ENCODE results near the gene OR6X1. TPM values are rescaled to one million over a fixed set of nuclear protein-coding genes. Genes with fewer than 3 reads are reported as not detected.

The OR6X1 gene
- total and polyA plus RNA-seq, 2 donors (not counting 1 experiment from before 2014, with no cell fraction given), result not detected

DNA sequence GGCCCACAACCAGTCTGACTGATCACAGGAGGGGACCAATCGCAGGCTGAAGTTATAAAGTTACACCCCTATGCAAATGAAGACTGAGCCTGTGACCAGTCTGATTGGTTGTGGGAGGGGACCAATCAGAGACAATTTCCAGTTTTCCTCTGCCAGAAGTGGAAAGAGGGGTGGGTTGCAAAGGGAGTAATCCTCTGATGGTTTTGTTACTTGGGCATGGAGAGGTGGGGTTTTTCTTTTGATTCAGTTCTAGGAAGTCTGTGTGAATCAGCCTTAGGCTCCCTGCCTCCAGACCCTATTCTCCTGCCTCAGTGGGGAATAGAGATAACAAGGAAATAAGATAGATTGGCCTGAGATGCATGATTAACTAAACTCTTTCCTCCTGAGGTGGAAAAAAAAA lies 41.9 kb upstream of the OR6X1 start:
- Histone ChIP-seq H3K9ac (ENCODE audit: low read length) (no peak overlapping the region), H2AFZ (ENCODE audit: insufficient read depth, low read depth, low read length, poor library complexity, severe bottlenecking) (no peak overlapping the region), H3K4me1 (ENCODE audit: control insufficient read depth in 2 of 2, insufficient read depth in 2 of 2, low read length in 2 of 2) (no peaks in the 10 kb centered on the region), H3K27ac (ENCODE audit: low read length in 2 of 2) (no peak overlapping the region), H3K4me3 (ENCODE audit: control extremely low read depth in 1 of 5, extremely low read depth in 1 of 5, insufficient read depth in 1 of 5, low read depth in 2 of 5, low read length in 4 of 5) (no peak overlapping the region), H3K4me2 (replicated peaks; ENCODE audit: low read depth, low read length, poor library complexity, severe bottlenecking) (no peak overlapping the region), H3K9me3 (ENCODE audit: control extremely low read depth in 1 of 3, control insufficient read depth in 2 of 3, insufficient read depth in 1 of 3, low read length in 2 of 3) (no peaks in the 10 kb centered on the region), H4K20me1 (ENCODE audit: control insufficient read depth, insufficient read depth, low read length, poor library complexity, severe bottlenecking) (no peaks in the 10 kb centered on the region), H3K36me3 (replicated peaks in 1 of 2; ENCODE audit: control extremely low read depth in 1 of 2, control insufficient read depth in 1 of 2, extremely low read depth in 1 of 2, insufficient read depth in 2 of 2, low read length in 1 of 2) (no peaks in the 10 kb centered on the region), H3K79me2 (ENCODE audit: control insufficient read depth, insufficient read depth, low read length) (no peaks in the 10 kb centered on the region), H3K27me3 (replicated peaks in 1 of 4; ENCODE audit: control extremely low read depth in 1 of 4, control insufficient read depth in 3 of 4, insufficient read depth in 4 of 4, low read length in 3 of 4) (no peaks in the 10 kb centered on the region)
- peaks cover 4% of the 10 kb centered on the region for H3K27me3 Mint-ChIP-seq
- DNase-seq (no peak), ATAC-seq (ENCODE audit: low read depth) (no peak)
- ChIA-PET POLR2A (no interaction called here), CTCF (no interaction called here)
- no peak overlapping the region for H3K4me3 Mint-ChIP-seq
- no peak overlapping the region for H3K27ac Mint-ChIP-seq
- H3K9me3 Mint-ChIP-seq (ENCODE audit: insufficient read depth), result no peaks in the 10 kb centered on the region
- H3K4me1 Mint-ChIP-seq, result no peaks in the 10 kb centered on the region
- intact Hi-C loops (cut with micrococcal nuclease), result no loop called here
- TF ChIP-seq EZH2 (IDR thresholded peaks at IDR 0.05; ENCODE audit: borderline replicate concordance, insufficient read depth, low read depth, low read length, poor library complexity, severe bottlenecking), result no peak
- no CpG with 5 or more reads among the region's 1 CpG for WGBS (ENCODE audit: insufficient coverage)

- Histone ChIP-seq H3K79me2 (ENCODE audit: control insufficient read depth, insufficient read depth, low read length) (no peaks in the 10 kb centered on the region), H3K4me3 (ENCODE audit: control extremely low read depth in 1 of 5, extremely low read depth in 1 of 5, insufficient read depth in 1 of 5, low read depth in 2 of 5, low read length in 4 of 5) (no peak overlapping the region), H3K9me3 (ENCODE audit: control extremely low read depth in 1 of 3, control insufficient read depth in 2 of 3, insufficient read depth in 1 of 3, low read length in 2 of 3) (no peaks in the 10 kb centered on the region), H3K27me3 (replicated peaks in 1 of 4; ENCODE audit: control extremely low read depth in 1 of 4, control insufficient read depth in 3 of 4, insufficient read depth in 4 of 4, low read length in 3 of 4) (peaks cover 0 to 3% (median 0%) of the 10 kb centered on the region in 4 experiments), H3K9ac (ENCODE audit: low read length) (no peak overlapping the region), H3K36me3 (replicated peaks in 1 of 2; ENCODE audit: control extremely low read depth in 1 of 2, control insufficient read depth in 1 of 2, extremely low read depth in 1 of 2, insufficient read depth in 2 of 2, low read length in 1 of 2) (no peaks in the 10 kb centered on the region), H3K27ac (ENCODE audit: low read length in 2 of 2) (no peak overlapping the region), H4K20me1 (ENCODE audit: control insufficient read depth, insufficient read depth, low read length, poor library complexity, severe bottlenecking) (no peaks in the 10 kb centered on the region), H3K4me2 (replicated peaks; ENCODE audit: low read depth, low read length, poor library complexity, severe bottlenecking) (no peak overlapping the region), H2AFZ (ENCODE audit: insufficient read depth, low read depth, low read length, poor library complexity, severe bottlenecking) (no peak overlapping the region), H3K4me1 (ENCODE audit: control insufficient read depth in 2 of 2, insufficient read depth in 2 of 2, low read length in 2 of 2) (no peaks in the 10 kb centered on the region)
- no CpG with 5 or more reads among the region's 1 CpG for whole genome bisulfite sequencing (ENCODE audit: insufficient coverage)
- ChIA-PET POLR2A (no interaction called here), CTCF (no interaction called here)
- no peaks in the 10 kb centered on the region for H3K9me3 Mint-ChIP-seq (ENCODE audit: insufficient read depth)
- no peak for TF ChIP-seq EZH2 (IDR thresholded peaks at IDR 0.05; ENCODE audit: borderline replicate concordance, insufficient read depth, low read depth, low read length, poor library complexity, severe bottlenecking)
- TF ChIP-seq, protein P1, sequence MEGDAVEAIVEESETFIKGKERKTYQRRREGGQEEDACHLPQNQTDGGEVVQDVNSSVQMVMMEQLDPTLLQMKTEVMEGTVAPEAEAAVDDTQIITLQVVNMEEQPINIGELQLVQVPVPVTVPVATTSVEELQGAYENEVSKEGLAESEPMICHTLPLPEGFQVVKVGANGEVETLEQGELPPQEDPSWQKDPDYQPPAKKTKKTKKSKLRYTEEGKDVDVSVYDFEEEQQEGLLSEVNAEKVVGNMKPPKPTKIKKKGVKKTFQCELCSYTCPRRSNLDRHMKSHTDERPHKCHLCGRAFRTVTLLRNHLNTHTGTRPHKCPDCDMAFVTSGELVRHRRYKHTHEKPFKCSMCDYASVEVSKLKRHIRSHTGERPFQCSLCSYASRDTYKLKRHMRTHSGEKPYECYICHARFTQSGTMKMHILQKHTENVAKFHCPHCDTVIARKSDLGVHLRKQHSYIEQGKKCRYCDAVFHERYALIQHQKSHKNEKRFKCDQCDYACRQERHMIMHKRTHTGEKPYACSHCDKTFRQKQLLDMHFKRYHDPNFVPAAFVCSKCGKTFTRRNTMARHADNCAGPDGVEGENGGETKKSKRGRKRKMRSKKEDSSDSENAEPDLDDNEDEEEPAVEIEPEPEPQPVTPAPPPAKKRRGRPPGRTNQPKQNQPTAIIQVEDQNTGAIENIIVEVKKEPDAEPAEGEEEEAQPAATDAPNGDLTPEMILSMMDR (IDR thresholded peaks at IDR 0.05), result no peak
- no peak overlapping the region for H3K4me3 Mint-ChIP-seq
- intact Hi-C loops (cut with micrococcal nuclease), result no loop called here
- DNase-seq (no peak), ATAC-seq (ENCODE audit: low read depth) (no peak)
- peaks cover 17% of the 10 kb centered on the region for H3K27me3 Mint-ChIP-seq
- H3K4me1 Mint-ChIP-seq, result no peaks in the 10 kb centered on the region
- H3K27ac Mint-ChIP-seq, result no peak overlapping the region
Observed at GRCh38 chr11:123783536-123783935, 29.2 kb upstream of the OR6X1 start.

All from B cell (primary cell).